GM23248 (cell line): Measurements from ENCODE around the gene DIAPH1.

Source experiments
- EZH2 ChIP-seq: fragments of 200-600 bp; sonication (generic); IDR thresholded peaks from 2 replicates; pipeline ENCODE4 v1.6.1; 2018; ENCODE audit warnings: antibody characterized with exemption, mild to moderate bottlenecking; ENCODE audit not compliant: insufficient read depth, poor library complexity, severe bottlenecking
- EZH2phosphoT487 ChIP-seq: fragments of 200-600 bp; sonication (generic); IDR thresholded peaks from 2 replicates; pipeline ENCODE4 v1.6.1; 2018; ENCODE audit warnings: antibody characterized with exemption, moderate library complexity, mild to moderate bottlenecking, low read depth; ENCODE audit not compliant: insufficient read depth

DNA sequence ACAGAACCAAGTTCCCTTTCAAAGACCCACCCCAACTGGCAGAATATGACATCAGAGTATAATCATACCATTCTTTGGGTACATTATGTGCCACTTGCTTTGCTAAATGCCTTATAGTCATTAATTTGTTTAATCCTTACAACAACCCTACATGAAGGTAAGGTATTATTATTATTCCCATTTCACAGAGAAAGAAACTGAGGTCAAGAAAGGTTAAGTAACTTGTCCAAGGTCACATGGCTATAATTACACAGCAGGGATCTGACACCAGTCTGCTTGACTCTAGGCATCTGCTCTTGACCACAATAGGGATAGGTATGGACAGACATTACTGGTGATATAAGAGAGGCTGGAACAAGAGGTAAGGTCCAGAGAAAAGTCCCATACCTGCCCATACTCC lies 31.2 kb upstream of the DIAPH1 start:
- TF ChIP-seq EZH2 (no peak), EZH2phosphoT487 (no peak)
